Thyroid gland (tissue), 4 donors: ENCODE results near the gene CDC37.

Experiments
- CTCF ChIP-seq, 6 experiments: fragments of 200-600 bp in 3 of 6; fragments of 450-650 bp in 3 of 6; sonication (generic) in 3 of 6; IDR thresholded peaks; one replicate each; pipeline ENCODE4 v1.5.1; 2016 to 2019; ENCODE audit warnings: antibody characterized with exemption in 6 of 6, mild to moderate bottlenecking in 2 of 6, inconsistent platforms in 1 of 6, moderate library complexity in 1 of 6
- POLR2A ChIP-seq, 2 donors: fragments of 450-650 bp; IDR thresholded peaks; one replicate each; pipeline ENCODE4 v1.6.1; 2017; ENCODE audit warnings: antibody characterized with exemption in 2 of 2, mild to moderate bottlenecking in 2 of 2, moderate library complexity in 1 of 2

- no peak for TF ChIP-seq CTCF (IDR thresholded peaks at IDR 0.05)
- no peak for TF ChIP-seq POLR2A (IDR thresholded peaks at IDR 0.05)
These were observed 59.8 kb downstream of the CDC37 start for GRCh38 chr19:10343495-10343894.
